Right renal cortex interstitium (tissue), 3 donors: ENCODE data around the gene GPER1. TPM values are rescaled to one million over a fixed set of nuclear protein-coding genes. Genes with fewer than 3 reads are reported as not detected.
"Not testable (repeated sequence)": the region's sequence is repeated elsewhere in the genome, so short reads cannot be mapped to it uniquely, and the experiment has no call there.

Experiments
- DNase-seq, 3 donors: peaks; one replicate each; pipeline ENCODE4 v3.0.0-alpha.2; 2013; ENCODE audit warnings: low read depth in 3 of 3, low spot score in 2 of 3
- polyA plus RNA-seq, 3 donors: library from polyadenylated mRNA; unstranded; fragments of 120-200 nt; gene quantifications; one replicate each; pipeline ENCODE4 v1.2.1, GENCODE V29; 2013; ENCODE audit not compliant: insufficient read length in 3 of 3

Gene GPER1
- 1 to 10 TPM; 5.4 to 5.9 (median 5.5) TPM for polyA plus RNA-seq

DNA sequence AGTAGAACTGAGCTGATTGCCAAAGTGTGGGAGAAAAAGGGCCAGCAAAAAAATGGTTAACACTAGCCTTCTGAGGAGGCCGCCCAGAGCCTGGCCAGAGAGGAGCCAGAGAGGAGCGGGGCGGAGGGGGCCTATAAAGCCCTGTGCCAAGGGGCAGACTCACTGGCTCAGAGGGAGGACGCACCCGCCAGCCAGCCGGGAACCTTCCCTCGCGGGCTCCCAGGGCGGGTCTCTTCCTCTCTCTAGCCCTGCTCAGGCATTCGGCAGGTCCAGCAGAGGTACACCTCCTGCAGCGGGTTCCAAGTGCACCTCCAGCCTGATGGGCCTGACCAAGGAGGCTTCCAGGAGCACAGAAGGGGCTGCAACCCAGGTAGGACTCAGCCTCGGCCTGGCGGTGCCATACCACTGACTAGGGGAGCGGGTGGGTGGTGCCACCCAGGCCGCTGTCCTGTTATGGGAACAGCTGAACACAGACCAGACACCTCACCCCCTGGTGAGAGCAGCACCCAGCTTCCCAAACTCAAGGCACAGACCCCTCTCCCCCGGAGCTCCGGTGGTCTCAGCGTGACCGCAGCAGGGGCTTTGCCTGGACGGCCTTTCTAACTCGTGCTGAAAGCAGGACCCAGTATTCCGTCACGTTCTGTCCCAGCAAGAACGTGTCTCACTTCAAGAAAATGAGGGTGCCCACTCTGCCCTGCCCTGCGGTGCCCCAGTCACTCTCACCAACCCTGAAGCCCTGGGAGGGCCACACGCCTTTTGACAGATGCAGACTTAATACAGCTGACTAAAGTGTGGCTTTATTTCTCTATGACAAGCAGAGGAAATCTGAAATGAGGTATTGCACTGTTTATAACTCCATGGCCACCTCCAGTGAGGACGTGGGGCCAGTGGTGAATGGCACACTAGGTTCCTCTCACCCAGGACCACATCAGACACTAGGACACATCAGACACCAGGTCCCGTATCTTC, at the start of gene GPER1:
TSS of gene GPER1 (plus strand) at position 162 of the 969 bp plus-strand sequence. CDS start 3,616 bp downstream, outside the sequence.
- DNase-seq = no peak

DNA sequence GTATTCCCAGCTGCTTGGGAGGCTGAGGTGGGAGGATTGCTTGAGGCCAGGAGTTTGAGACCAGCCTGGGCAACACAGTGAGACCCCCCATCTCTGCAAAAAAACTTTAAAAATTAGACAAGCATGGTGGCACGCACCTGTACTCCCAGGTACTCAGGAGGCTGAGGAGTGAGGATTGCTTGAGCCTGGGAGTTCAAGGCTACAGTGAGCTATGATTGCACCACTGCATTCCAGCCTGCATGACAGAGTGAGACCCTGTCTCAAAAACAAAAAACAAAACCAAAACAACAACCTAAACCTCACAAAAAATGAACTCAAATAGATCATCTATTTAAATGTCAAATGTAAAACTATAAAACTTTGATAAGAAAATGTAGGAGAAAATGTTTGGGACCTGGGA, 47.7 kb upstream of the GPER1 start:
- DNase-seq = not testable (repeated sequence)

DNA sequence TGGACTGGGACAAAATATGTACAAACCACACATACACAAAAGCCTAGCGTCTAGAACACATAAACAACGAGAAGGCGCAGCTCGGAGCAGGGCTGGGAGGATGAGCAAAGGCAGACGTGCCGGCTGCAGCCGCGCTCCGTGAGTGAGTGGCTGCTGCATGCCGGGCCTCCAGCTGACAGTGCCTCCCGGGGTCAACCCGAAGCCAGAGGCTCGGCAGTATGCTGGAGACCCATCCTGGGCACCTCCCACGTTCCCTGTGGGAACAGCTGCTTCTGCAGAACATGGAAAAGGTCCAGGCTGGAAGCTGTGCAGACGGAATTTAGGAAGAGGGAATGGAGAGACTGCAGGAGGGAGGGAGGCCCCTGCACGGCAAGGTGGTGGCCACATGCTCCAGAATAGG, 47.1 kb upstream of the GPER1 start:
- DNase-seq = no peak

DNA sequence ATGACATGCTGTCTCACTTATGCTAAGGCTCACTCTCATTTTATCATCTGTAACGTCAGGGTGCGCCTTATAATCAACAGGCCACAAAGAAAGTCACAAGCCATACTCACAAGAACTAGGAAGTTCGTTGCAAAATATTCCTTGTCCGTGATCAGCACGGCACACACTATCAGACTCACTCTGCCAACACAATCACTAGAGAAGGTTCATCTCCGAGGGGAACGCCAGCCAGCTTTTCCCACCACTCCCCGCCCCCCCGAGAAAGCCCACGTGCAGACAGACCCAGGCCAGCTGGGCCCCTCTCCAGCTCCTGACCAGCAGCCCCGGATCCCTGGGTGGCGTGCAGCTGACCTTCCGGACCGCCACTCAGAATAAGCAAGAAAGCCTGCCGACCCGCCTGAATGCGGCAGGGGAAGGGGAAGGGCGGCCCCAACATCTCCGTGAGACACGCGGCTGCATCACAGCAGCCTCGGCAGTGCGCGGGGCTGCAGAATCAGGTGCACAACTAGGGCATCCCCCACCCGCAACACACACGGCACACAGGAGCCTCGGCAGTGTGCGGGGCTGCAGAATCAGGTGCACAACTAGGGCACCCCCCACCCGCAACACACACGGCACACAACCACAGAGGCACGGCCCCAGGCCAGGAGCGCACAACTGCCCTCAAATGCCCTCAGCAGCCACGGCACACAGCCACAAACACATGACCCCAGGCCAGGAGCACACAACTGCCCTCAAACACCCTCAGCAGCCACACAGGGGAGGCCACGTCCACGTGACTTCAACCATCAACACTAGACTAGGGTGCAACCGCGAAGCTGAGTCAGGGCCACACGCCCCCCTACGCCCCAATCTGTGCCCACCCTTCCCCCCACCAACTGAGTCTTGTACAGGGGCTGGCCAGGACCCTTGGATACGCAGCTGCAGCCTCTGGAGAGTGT, 46.1 kb upstream of the GPER1 start:
- no peak for DNase-seq

DNA sequence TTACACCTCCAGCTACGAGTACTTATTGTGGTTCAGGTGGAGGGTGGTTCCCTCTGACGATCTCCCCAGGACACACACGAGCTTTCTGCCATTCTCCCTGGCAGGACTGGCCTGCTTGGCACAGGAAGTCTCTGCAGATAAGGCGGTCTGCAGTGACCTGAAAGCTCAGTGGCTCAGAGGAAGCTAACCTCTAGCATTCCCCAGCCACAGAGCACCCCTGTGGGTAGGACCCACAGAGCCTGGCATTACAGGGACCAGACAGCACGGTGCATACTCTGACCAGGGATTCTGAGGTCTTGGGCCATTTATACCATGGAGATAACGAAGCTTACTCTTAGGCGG, 45.5 kb upstream of the GPER1 start:
- DNase-seq = no peak

DNA sequence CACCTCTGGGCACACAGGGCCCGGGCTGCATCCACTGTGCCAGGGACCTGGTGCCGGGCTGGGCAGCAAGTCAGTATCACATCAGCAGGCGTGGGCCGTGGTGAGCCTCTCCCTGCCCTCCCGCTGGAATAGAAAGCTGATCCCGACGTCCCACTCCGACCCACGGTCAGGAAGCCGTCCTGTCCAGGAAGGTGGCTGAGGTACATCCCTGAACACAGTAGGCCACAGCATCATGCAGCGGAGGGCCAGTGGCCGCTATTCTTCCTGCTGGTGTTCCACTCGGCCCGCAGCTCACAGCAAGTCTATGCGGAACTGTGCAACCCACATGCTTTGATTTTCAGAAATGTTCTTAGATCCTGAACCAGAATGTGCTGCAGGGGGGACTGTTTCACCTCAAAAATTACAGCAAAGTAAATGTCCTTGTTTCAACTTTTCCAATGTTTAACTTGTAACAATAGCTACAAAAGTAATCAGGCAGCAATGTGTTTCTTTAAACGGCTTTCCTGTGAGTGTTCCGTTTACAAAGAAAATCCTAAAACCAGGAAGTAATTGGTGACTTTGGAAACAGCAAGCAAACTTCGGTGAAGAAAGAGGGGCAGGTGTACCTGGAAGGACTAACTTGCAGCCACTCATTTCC, 44.2 kb upstream of the GPER1 start:
- no peak for DNase-seq

DNA sequence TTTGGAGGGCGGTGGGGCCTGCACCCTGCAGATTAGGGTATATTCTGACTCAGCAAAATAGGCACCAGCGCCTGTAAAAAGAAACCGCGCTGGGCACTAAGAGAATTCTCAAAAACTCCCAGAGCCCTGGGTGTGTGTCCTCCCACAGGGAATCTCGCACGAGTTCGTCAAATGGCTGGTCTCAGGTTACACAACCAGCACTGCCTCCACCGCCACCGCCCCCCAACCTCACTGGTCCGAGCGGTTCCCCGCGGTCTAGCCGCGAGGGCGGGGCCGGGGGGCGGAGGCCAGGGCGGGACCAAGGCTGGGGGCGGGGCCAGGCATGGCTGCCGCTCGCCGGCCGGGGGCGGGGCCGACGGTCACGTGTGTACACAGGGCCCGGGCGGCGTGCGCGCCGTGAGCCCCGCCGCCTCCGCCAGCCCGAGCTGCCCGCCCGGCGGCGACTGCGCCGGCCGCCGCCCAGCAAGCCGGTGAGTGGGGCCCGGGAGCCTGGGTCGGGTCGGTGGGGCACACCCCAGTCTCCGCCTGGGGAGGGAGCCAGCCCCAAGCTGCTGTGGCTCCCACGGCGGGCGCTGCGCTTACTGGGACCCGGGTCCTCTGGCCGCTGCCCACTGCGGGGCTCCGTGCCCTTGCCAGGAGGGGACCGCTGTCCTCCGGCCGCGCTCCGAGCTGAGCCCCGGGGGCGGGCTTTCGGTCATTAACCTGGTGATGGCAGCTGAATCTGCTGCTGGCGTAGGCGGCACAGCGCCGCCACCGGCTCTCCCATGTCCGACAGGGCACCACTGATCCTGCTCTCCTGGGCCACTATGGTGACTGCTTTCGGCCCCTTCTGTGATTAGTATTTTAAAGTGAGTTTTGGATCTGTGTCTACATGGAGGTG, 43.5 kb upstream of the GPER1 start, which contains the start of gene GPR146:
TSS of gene GPR146 (plus strand) at position 358 of the 880 bp plus-strand sequence. CDS start 12,970 bp downstream, outside the sequence.
- DNase-seq = peak in 2 of 3 donors; percentile 80 to 93

DNA sequence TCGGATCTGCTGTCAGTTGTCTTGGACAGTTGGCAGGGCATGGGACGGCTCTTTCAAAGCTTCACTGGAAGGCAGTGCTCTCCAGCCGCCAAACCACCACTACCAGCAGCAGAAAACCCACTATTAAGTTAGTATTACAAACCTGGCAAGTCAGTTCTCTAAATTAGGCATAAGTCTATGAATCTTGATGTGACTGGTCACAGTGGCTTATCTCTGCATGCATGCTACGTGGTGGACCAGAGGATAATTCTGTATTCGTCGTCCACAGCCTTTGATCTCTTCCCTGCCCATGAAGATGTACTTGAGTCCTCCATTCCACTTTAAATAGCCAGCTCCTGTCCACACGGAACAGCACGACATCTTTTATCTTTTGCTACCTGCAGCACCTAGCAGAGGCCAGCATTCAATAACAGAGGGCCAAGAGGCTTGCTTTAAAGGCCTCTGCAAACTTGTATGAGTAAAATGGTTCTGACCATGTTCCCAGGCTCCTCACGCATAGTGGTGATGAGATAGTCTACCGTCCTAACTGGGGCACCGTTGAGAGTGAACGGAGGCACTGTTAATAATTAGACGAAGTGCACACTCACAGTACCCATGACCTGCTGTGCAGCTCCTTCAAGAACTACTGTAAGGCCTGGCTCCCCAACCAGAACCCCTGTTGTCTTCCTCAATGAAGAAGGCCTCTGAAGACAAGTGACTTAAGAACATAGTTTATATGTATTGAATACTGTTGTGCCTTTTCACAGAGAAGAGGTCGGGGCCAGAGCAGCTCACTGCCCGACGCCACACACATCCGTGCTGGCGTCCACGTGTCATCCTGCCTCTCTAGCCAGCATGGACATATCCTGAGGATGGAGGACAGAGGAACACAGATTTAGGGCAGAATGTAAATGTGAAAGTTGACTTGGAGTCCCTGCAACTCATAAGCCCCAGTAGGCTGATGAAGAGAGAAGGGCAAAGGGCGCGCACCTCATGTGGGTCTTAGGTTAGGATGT, 42.5 kb upstream of the GPER1 start:
- no peak for DNase-seq

DNA sequence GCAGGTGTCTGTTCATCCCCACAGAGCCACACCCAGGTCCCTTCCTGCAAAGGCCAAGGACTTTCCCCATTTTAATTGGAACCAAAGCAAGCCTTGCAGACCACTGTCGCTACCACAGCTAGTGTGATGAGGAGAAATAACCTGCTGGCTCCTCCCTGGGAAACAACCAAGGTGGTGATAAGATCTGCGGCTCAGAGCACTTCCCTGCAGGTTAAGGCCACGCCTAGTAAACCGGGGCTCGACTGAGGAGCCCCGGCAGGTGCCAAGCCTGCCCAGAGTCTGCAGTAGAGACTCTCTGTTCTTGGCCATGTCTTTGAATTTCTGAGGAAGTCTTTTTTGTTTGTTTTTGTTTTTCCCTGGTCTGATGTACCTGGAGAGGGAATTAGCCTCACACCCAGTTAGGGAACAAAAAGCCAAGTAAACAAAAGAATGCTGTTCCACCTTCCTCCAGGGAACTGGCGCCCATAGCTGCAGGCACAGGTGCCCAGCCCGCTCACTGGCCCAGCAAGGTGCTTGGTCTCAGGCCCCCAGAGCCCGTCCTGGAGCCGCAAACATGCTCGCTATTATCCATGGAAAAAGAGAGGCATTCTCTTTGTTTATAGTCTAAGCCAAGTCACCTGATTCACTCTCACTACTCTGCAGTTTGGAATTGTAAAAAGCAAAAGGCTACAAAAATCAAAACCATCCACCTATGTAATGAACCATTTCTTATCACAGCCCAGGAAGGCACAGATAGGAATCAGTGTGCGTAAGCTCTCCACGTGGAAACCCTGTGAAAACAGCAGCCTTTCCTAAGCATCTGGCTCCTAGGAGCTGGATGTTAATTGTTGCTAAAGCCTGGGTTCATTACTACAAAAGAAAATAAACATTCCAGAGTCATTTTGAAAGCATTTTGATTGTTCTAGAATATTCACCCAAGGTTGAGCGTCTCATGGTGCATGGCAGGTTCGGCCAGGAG, 40.9 kb upstream of the GPER1 start:
- DNase-seq = no peak

DNA sequence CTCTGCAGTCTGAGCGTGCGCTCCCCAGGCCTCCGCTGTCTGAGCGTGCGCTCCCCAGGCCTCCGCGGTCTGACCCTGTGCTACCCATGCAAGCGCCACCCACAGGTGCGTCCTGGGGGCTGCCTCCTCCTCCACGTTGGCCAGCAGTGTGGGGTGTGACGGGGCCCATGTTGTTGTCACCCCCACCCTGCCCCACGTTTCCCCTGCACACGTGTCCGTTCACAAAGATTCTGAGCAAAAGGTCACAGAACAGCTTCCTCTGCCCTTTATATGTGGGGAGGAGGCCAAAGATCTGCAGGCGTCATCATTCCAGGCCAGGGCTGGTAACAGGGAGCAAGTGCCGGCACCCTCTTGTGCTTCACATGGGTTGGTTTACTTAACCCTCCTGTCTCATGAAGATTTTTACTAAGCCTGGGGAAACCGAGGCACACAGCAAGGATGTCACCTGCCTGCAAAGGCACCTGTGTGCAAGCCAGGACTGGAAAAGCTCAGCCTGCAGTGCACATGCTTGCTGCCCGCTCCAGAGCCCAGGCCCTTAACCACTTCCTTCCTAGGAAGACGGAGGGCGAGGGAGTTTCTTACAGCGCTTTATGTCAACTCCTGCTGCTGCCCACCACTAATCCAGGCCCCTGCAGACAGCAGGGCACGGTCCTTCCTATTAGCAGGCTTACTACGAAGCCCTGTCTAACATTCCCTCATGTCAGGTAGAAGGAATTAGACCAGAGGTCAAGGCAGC, 38.7 kb upstream of the GPER1 start:
- DNase-seq = no peak

DNA sequence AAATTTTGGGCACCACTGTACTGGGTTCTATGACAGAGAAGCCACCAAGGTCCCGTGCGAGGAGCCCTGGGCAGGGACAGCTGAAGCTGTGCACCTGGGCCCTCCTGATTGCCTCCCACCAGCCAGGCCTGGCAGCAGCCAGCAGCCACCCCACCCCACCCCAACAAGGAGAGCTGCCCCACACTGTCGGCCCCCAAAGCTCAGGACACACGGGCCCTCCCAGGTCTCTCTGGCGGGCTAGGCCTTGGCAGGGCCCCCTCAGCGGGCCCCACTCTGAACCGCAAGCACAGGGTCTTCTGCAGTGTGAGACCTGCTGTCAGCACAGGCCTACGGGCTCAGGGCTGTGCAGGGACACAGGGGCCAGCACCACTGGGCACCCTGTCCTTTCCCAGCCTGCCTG, 38.1 kb upstream of the GPER1 start:
- no peak for DNase-seq

DNA sequence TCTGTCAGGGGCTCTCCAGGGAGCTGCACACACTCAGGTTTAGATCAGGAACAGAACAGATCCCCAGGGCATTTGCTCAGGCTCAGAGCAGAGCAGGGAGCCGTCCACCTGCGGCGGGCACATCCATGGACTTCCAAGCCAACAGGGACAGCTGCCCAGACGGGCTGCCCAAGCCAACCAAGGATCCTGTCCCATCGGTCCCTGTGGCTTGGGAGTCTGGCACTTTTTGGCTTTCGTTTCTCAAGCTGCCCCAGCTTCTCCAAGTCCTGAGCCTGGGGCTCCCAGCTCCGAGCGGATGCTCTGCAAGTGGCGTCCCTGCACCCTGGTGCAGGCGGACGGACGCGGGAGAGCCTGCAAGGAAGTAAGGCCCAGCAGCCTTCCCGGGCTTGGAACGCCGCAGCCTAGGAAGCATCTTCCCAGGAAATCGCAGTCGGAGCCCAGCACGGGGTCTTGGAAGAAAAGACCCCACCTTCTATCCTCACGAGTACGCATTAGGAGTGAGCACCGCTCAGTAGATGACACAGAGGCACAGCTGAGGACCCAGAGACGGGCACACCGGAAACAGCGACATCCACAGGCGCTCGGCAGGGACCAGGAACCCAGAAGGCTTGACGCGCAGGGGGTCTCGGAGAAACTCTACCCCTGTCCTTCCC, 37.5 kb upstream of the GPER1 start:
- DNase-seq = no peak

DNA sequence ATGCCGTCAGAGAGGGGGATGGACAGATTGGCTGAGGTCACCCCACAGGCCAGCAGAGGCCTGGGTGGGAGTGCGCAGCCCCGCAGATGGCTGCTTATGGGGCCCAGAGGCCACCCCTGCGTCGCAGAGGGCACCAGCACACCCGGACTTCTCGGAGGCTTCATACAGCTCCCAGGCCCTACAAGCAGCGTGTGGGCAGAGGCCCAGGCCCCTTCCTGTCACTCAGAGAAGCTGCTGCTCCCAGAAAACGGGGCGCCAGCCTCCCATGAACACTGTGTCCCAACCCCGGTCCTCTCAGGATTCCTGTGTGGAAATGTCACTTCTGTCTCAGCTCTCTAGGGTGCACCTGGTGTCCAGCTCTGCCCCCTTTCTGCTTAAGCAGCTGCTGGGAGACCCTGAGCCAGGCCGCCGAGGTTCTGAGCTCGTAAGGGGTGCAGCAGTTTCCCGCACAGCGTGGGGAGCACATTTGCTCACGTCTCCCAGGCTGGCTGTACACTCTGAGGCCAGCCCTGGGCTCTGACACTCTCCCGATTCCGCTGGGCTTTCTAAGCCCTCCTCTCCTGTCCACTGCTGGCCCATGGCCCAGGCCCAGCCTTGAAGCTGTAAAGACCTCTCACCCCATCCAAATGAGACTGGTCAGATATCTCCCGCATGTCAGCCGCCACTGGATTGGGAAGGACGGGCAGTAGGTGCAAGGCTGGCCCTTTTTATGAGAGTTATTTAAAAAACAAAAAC, 36.8 kb upstream of the GPER1 start:
- DNase-seq = no peak

DNA sequence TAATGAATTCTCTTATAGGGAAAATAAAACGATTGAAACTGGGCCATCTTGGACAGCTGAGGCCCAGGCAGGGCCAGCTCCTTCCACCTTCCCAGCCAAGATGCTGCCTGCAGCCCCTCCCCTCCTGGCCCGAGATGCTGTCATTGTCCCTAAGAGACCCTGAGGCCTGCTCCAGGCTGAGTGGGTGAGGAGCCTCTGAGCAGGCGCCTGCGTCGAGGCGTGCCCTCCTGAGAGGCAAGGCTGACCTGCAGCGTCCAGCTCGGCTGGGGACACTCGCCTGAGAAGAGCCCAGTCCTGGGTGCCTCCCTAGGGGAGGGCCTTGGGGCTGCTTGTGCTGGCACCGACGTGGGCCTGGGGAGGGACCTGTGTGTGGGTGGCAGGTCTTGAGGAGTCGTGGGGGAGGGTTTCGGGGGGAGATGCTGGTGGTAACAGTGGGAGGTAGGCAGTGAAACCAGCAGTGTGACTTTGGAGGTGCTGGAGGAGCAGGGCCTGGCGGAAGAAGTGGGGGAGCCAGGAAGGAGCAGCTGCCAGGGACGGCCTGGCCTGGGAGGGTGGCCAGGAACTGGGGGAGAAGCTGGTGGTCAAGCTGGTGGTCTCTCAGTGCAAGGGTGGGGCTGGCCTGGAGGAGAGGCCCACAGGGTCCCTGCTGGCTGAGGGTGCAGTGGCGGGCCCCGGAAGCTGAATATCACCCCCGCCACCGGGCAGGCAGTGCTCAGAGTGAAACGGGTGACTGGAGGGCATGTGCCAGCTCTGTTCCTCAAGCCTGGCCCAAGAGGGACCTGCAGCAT, 35.7 kb upstream of the GPER1 start:
- no peak for DNase-seq

DNA sequence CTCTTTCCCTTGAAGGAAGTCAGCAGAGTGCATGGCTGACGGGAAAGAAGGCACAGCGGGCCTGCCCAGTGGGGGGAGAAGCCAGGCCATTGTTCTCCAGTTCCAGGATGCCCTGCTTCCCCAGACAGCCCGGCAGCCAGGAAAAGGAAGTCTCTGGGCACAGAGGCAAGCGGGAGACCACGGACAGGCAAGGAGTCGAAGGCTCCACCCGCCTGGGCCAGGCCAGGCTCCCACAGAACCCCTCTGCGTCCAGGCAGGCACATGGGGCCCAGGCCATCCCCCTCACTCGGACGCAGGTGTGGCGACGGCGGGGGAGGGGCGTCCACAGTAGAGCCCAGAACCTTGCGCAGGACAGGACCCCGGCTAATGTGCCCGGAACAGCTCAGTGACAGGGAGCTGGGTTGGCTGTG, 34.9 kb upstream of the GPER1 start:
- DNase-seq = no peak
